Neural cell (in vitro differentiated cells): ENCODE results near the gene STK36. TPM values are rescaled to one million over a fixed set of nuclear protein-coding genes. Genes with fewer than 3 reads are reported as not detected.

Source experiments
- H2AFZ ChIP-seq: fragments of 200-600, 300-800 bp; sonication (generic), shearing (Covaris generic); 2 replicates; pipeline ENCODE4 v1.6.0; 2014; ENCODE audit warnings: low read depth, mild to moderate bottlenecking, antibody characterized with exemption, low read length, moderate library complexity
- H3F3A ChIP-seq: fragments of 200-600 bp; shearing (Covaris generic); 2 replicates; pipeline ENCODE4 v1.6.1; 2016; ENCODE audit warnings: mild to moderate bottlenecking, moderate library complexity, mixed read lengths, antibody characterized with exemption, low read length; ENCODE audit not compliant: insufficient read depth, poor library complexity, severe bottlenecking
- H3K27ac ChIP-seq: fragments of 200-600, 300-800 bp; sonication (generic), shearing (Covaris generic); 2 replicates; pipeline ENCODE4 v1.5.1; 2014; ENCODE audit warnings: mild to moderate bottlenecking, low read length, moderate library complexity
- H3K27me3 ChIP-seq: fragments of 300-800, 200-600 bp; sonication (generic), shearing (Covaris generic); 2 replicates; pipeline ENCODE4 v1.6.0; 2014; ENCODE audit warnings: mild to moderate bottlenecking, low read depth, low read length, moderate library complexity; ENCODE audit not compliant: insufficient read depth
- H3K36me3 ChIP-seq: fragments of 300-800, 200-600 bp; sonication (generic), shearing (Covaris generic); 2 replicates; pipeline ENCODE4 v1.5.1; 2014; ENCODE audit warnings: mild to moderate bottlenecking, antibody characterized with exemption, low read length, moderate library complexity; ENCODE audit not compliant: insufficient read depth
- H3K4me2 ChIP-seq: fragments of 300-800, 200-600 bp; sonication (generic), shearing (Covaris generic); 2 replicates; pipeline ENCODE4 v1.6.0; 2014; ENCODE audit warnings: mild to moderate bottlenecking, low read length
- H3K4me3 ChIP-seq: fragments of 300-800, 200-600 bp; sonication (generic), shearing (Covaris generic); 2 replicates; pipeline ENCODE4 v1.5.1; 2014; ENCODE audit warnings: mild to moderate bottlenecking, low read length, moderate library complexity
- H3K79me2 ChIP-seq: fragments of 200-600 bp; shearing (Covaris generic); replicated peaks from 2 replicates; pipeline ENCODE4 v1.6.0; 2014; ENCODE audit warnings: mild to moderate bottlenecking, low read length, moderate library complexity; ENCODE audit not compliant: insufficient read depth
- H3K9ac ChIP-seq: fragments of 300-800, 200-600 bp; sonication (generic), shearing (Covaris generic); 2 replicates; pipeline ENCODE4 v1.6.1; 2016; ENCODE audit warnings: mild to moderate bottlenecking, low read length, mixed read lengths
- H3K9me2 ChIP-seq: fragments of 200-600 bp; shearing (Covaris generic); 2 replicates; pipeline ENCODE4 v1.6.1; 2016; ENCODE audit warnings: mild to moderate bottlenecking, low read length, mixed read lengths; ENCODE audit not compliant: insufficient read depth
- H3K9me3 ChIP-seq: fragments of 200-600, 300-800 bp; sonication (generic), shearing (Covaris generic); 2 replicates; pipeline ENCODE4 v1.6.1; 2016; ENCODE audit warnings: mild to moderate bottlenecking, mixed run types, low read length, moderate library complexity, mixed read lengths
- H4K20me1 ChIP-seq: fragments of 200-600 bp; shearing (Covaris generic); 2 replicates; pipeline ENCODE4 v1.6.1; 2016; ENCODE audit warnings: mild to moderate bottlenecking, mixed run types; ENCODE audit not compliant: insufficient read depth
- CTCF ChIP-seq: fragments of 450-650 bp; IDR thresholded peaks from 2 replicates; pipeline ENCODE4 v1.5.1; 2014; ENCODE audit warnings: antibody characterized with exemption, mild to moderate bottlenecking, moderate library complexity; ENCODE audit not compliant: poor library complexity, severe bottlenecking
- EP300 ChIP-seq: fragments of 450-650 bp; conservative IDR thresholded peaks from 2 replicates; pipeline ENCODE4 v1.6.1; 2014; ENCODE audit warnings: antibody characterized with exemption, mild to moderate bottlenecking, moderate library complexity; ENCODE audit not compliant: poor library complexity, severe bottlenecking
- EZH2 ChIP-seq: fragments of 200-600, 300-800 bp; shearing (Covaris generic), sonication (generic); IDR thresholded peaks from 2 replicates; pipeline ENCODE4 v1.6.1; 2014; ENCODE audit warnings: antibody characterized with exemption, low read length, borderline replicate concordance, mild to moderate bottlenecking; ENCODE audit not compliant: insufficient read depth, poor library complexity, severe bottlenecking
- MXI1 ChIP-seq: fragments of 450-650 bp; conservative IDR thresholded peaks from 2 replicates; pipeline ENCODE4 v1.6.1; 2014; ENCODE audit warnings: antibody characterized with exemption, mild to moderate bottlenecking; ENCODE audit not compliant: poor library complexity, severe bottlenecking
- POLR2AphosphoS5 ChIP-seq: IDR thresholded peaks from 2 replicates; pipeline ENCODE4 v1.6.1; 2012
- RAD21 ChIP-seq: fragments of 450-650 bp; conservative IDR thresholded peaks from 2 replicates; pipeline ENCODE4 v1.6.1; 2014; ENCODE audit warnings: antibody characterized with exemption, mild to moderate bottlenecking, moderate library complexity
- REST ChIP-seq: IDR thresholded peaks from 2 replicates; pipeline ENCODE4 v1.6.1; 2012; ENCODE audit warnings: borderline replicate concordance
- SMC3 ChIP-seq: fragments of 450-650 bp; conservative IDR thresholded peaks from 2 replicates; pipeline ENCODE4 v1.6.1; 2014; ENCODE audit warnings: antibody characterized with exemption, mild to moderate bottlenecking, moderate library complexity; ENCODE audit not compliant: poor library complexity
- TAF1 ChIP-seq: IDR thresholded peaks from 2 replicates; pipeline ENCODE4 v1.6.1; 2012; ENCODE audit warnings: low read depth
- polyA plus RNA-seq: library from polyadenylated mRNA; depleted of rRNA; stranded (reverse); fragments of >200 nt; gene quantifications from 2 replicates; pipeline ENCODE4 v1.2.3, GENCODE V29; 2014

Gene STK36
- polyA plus RNA-seq, 1 donor from 2014 or later: 69.7 TPM

- no peak overlapping the region for H3K9ac ChIP-seq
- no peak overlapping the region for H2AFZ ChIP-seq
- no peaks in the 10 kb centered on the region for H3K9me2 ChIP-seq
- H3K36me3 ChIP-seq: no peaks in the 10 kb centered on the region
- H4K20me1 ChIP-seq: no peaks in the 10 kb centered on the region
- H3K4me2 ChIP-seq: no peak overlapping the region
- no peaks in the 10 kb centered on the region for H3K27me3 ChIP-seq
- H3K4me3 ChIP-seq: no peak overlapping the region
- TF ChIP-seq TAF1 (no peak), MXI1 (no peak), REST (no peak), EZH2 (no peak), POLR2AphosphoS5 (no peak), EP300 (no peak), RAD21 (no peak), CTCF (no peak)
- no peaks in the 10 kb centered on the region for H3K9me3 ChIP-seq
- no peak overlapping the region for H3K27ac ChIP-seq
- peaks cover 20% of the 10 kb centered on the region for H3K79me2 ChIP-seq
- no peaks in the 10 kb centered on the region for H3F3A ChIP-seq
These were observed 16.1 kb upstream of the STK36 start for GRCh38 chr2:218655751-218656150.

DNA sequence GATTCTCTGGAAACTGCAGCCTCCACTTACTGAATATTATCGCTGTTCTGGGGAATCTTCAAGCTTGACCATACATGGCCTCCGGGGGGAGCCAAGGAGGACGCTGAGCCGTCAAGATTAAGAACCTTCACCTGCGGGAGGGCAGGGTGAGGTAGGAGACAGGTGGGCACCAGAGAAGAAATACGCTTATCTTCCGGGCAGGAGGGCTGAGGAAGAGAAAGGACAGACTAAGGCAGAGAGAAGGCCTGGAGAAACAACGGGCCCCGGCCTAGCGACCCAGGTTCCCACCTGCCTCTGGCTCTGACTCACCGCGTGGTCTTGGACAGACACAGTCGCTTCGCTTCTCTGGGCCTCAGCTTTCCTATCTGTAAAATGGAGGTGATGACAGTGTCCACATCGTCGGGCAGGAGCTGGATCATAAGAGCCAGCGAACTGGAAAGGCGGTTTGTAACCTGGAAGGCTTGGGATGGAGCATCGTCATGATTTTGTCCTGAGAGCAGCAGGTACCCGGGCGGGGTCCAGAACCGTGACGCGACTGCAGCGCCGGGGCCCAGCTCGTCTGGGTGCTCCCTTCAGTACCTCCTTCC is 13.1 kb upstream of the STK36 start:
- H3K9ac ChIP-seq: peak overlapping the region; percentile 83
- H2AFZ ChIP-seq: peak overlapping the region; percentile 95
- no peaks in the 10 kb centered on the region for H3K36me3 ChIP-seq
- peak overlapping the region; percentile 74 for H3K27ac ChIP-seq
- TF ChIP-seq TAF1 (no peak), EZH2 (no peak), EP300 (no peak), POLR2AphosphoS5 (no peak), SMC3 (peak; percentile 30), CTCF (peak; percentile 54), RAD21 (no peak), REST (no peak), MXI1 (no peak)
- no peaks in the 10 kb centered on the region for H4K20me1 ChIP-seq
- H3K9me3 ChIP-seq: no peaks in the 10 kb centered on the region
- H3K27me3 ChIP-seq: no peaks in the 10 kb centered on the region
- peak overlapping the region; percentile 78 for H3K4me2 ChIP-seq
- H3K9me2 ChIP-seq: no peaks in the 10 kb centered on the region
- peaks cover 20% of the 10 kb centered on the region for H3K79me2 ChIP-seq
- H3K4me3 ChIP-seq: peak overlapping the region; percentile 93
- no peaks in the 10 kb centered on the region for H3F3A ChIP-seq
